Measurements from ENCODE around the gene CACNB2. TPM values are rescaled to one million over a fixed set of nuclear protein-coding genes. Genes with fewer than 3 reads are reported as not detected.

The CACNB2 gene
- polyA plus RNA-seq, 2 of the 4 experiments (the other 2 are of a cell fraction) = not detected

GRCh38 chr10:18341055-18341454 lies 200.8 kb downstream of the CACNB2 start:
- FAIRE-seq (no peak), DNase-seq (ENCODE audit: low read depth in 1 of 2, low spot score in 1 of 2) (no peak), ATAC-seq (no peak)
- 41% methylated on average over 1 of the region's 1 CpG for WGBS (ENCODE audit: missing lambda C conversion rate)
- Histone ChIP-seq H3K4me2 (no peak overlapping the region), H3K27ac (no peak overlapping the region), H3K9me3 (no peaks in the 10 kb centered on the region), H3K4me1 (no peaks in the 10 kb centered on the region), H3K4me3 (no peak overlapping the region)
- TF ChIP-seq NFE2L2 (conservative IDR thresholded peaks at IDR 0.05; ENCODE audit: low read length) = no peak
- TF ChIP-seq PHF8 (IDR thresholded peaks at IDR 0.05; ENCODE audit: borderline replicate concordance, low read depth) = no peak
- TF ChIP-seq BCL3 (IDR thresholded peaks at IDR 0.05) = no peak
- TF ChIP-seq SMC3 (IDR thresholded peaks at IDR 0.05) = no peak
- TF ChIP-seq EHMT2 (IDR thresholded peaks at IDR 0.05; ENCODE audit: low read depth) = no peak
- TF ChIP-seq EP300 (IDR thresholded peaks at IDR 0.05) = no peak
- no peak for TF ChIP-seq KDM1A (IDR thresholded peaks at IDR 0.05; ENCODE audit: low read depth)
- TF ChIP-seq GATA3 (IDR thresholded peaks at IDR 0.05; ENCODE audit: borderline replicate concordance) = no peak
- no peak for TF ChIP-seq HOXB13 (CRISPR knock-in tag; IDR thresholded peaks at IDR 0.05; ENCODE audit: low read depth)
- CTCF ChIA-PET = interaction anchor here (1.3 kb wide), 1 partner anchor 13 kb away, joined by 3 read pairs; no protein-coding TSS in a partner anchor
- POLR2A ChIA-PET = no interaction called here

- FAIRE-seq (no peak), DNase-seq (ENCODE audit: low read depth in 1 of 2, low spot score in 1 of 2) (no peak), ATAC-seq (no peak)
- TF ChIP-seq KDM5A (IDR thresholded peaks at IDR 0.05) (no peak), HOXB5 (CRISPR knock-in tag; IDR thresholded peaks at IDR 0.05) (no peak), SREBF2 (IDR thresholded peaks at IDR 0.05) (no peak)
- POLR2A ChIA-PET = no interaction called here
- WGBS (ENCODE audit: missing lambda C conversion rate) = 42% methylated on average over 3 of the region's 3 CpGs
- H3K27ac ChIP-seq = no peak overlapping the region
- no peak overlapping the region for H3K4me3 ChIP-seq
- H3K4me2 ChIP-seq = no peak overlapping the region
- no peaks in the 10 kb centered on the region for H3K9me3 ChIP-seq
- CTCF ChIA-PET = interaction anchor here (1.1 kb wide), 1 partner anchor 13 kb away, joined by 3 read pairs; no protein-coding TSS in a partner anchor
- no peaks in the 10 kb centered on the region for H3K4me1 ChIP-seq
Observed at GRCh38 chr10:18343573-18343972, 203.3 kb downstream of the CACNB2 start.

- ATAC-seq (no peak), FAIRE-seq (no peak), DNase-seq (ENCODE audit: low read depth in 1 of 2, low spot score in 1 of 2) (no peak)
- Histone ChIP-seq H3K4me3 (no peak overlapping the region), H3K4me2 (no peak overlapping the region), H3K9me3 (no peaks in the 10 kb centered on the region), H3K4me1 (no peaks in the 10 kb centered on the region), H3K27ac (no peak overlapping the region)
- WGBS (ENCODE audit: missing lambda C conversion rate) = 60% methylated on average over 3 of the region's 3 CpGs
- TF ChIP-seq HEYL (CRISPR knock-in tag; IDR thresholded peaks at IDR 0.05) (no peak), CHD2 (IDR thresholded peaks at IDR 0.05; ENCODE audit: low read length, partially characterized antibody) (no peak), ATOH8 (CRISPR knock-in tag; IDR thresholded peaks at IDR 0.05; ENCODE audit: low read depth) (no peak), MAZ (IDR thresholded peaks at IDR 0.05; ENCODE audit: borderline replicate concordance, low read depth, low read length) (no peak), MAX (IDR thresholded peaks at IDR 0.05) (no peak), HDAC2 (IDR thresholded peaks at IDR 0.05) (no peak), ZNF302 (CRISPR knock-in tag; IDR thresholded peaks at IDR 0.05) (no peak), RCOR1 (IDR thresholded peaks at IDR 0.05; ENCODE audit: low read depth, low read length) (no peak), JUN (IDR thresholded peaks at IDR 0.05) (no peak), HMGXB4 (CRISPR knock-in tag; IDR thresholded peaks at IDR 0.05; ENCODE audit: borderline replicate concordance) (no peak), KDM1A (IDR thresholded peaks at IDR 0.05; ENCODE audit: low read depth) (no peak), USF2 (IDR thresholded peaks at IDR 0.05) (no peak)
- POLR2A ChIA-PET = no interaction called here
- CTCF ChIA-PET = interaction anchor here (0.6 kb wide), 1 partner anchor 16 kb away, joined by 3 read pairs; no protein-coding TSS in a partner anchor
Observed at GRCh38 chr10:18345308-18345707, 205.1 kb downstream of the CACNB2 start.

Measured in A549 (cell line).